Endodermal cell (in vitro differentiated cells): ENCODE data around the gene MPDZ. TPM values are rescaled to one million over a fixed set of nuclear protein-coding genes. Genes with fewer than 3 reads are reported as not detected.

ENCODE experiments used
- DNase-seq: peaks from one replicate; pipeline ENCODE4 v3.0.0-alpha.2; 2017
- H3K27ac ChIP-seq: 2 replicates; pipeline ENCODE4 v1.5.1; 2013; ENCODE audit warnings: mild to moderate bottlenecking, low read depth, low read length, moderate library complexity
- H3K27me3 ChIP-seq: 2 replicates; pipeline ENCODE4 v1.6.1; 2013; ENCODE audit warnings: mild to moderate bottlenecking, low read length, moderate library complexity; ENCODE audit not compliant: insufficient read depth, control insufficient read depth, poor library complexity, severe bottlenecking
- H3K36me3 ChIP-seq: 2 replicates; pipeline ENCODE4 v1.7.0; 2013; ENCODE audit warnings: mild to moderate bottlenecking, low read length, moderate library complexity; ENCODE audit not compliant: control insufficient read depth, insufficient read depth
- H3K4me1 ChIP-seq: one replicate; pipeline ENCODE4 v1.7.0; 2013; ENCODE audit warnings: low read length; ENCODE audit not compliant: control insufficient read depth, insufficient read depth
- H3K4me3 ChIP-seq: 2 replicates; pipeline ENCODE4 v1.5.1; 2013; ENCODE audit warnings: mild to moderate bottlenecking, low read length, moderate library complexity
- H3K9ac ChIP-seq: 2 replicates; pipeline ENCODE4 v1.6.1; 2013; ENCODE audit warnings: mild to moderate bottlenecking, low read length, moderate library complexity; ENCODE audit not compliant: poor library complexity, severe bottlenecking; ENCODE audit errors: extremely low read depth
- H3K9me3 ChIP-seq: 2 replicates; pipeline ENCODE4 v1.6.1; 2013; ENCODE audit warnings: mild to moderate bottlenecking, low read length, moderate library complexity; ENCODE audit not compliant: control insufficient read depth
- H3K27ac Mint-ChIP-seq: 2 replicates; pipeline ENCODE4 v1.8.0; 2020; ENCODE audit warnings: mixed read lengths
- H3K27me3 Mint-ChIP-seq: 2 replicates; pipeline ENCODE4 v1.8.0; 2021; ENCODE audit warnings: mild to moderate bottlenecking, mixed read lengths; ENCODE audit not compliant: insufficient read depth
- H3K36me3 Mint-ChIP-seq: 2 replicates; pipeline ENCODE4 v1.8.0; 2020; ENCODE audit warnings: low read depth, mixed read lengths
- H3K4me1 Mint-ChIP-seq: 2 replicates; pipeline ENCODE4 v1.8.0; 2020; ENCODE audit warnings: mixed read lengths
- H3K4me3 Mint-ChIP-seq: 2 replicates; pipeline ENCODE4 v1.8.0; 2020; ENCODE audit warnings: mild to moderate bottlenecking, moderate library complexity, mixed read lengths
- H3K9me3 Mint-ChIP-seq: 2 replicates; pipeline ENCODE4 v1.8.0; 2020; ENCODE audit warnings: mild to moderate bottlenecking, mixed read lengths
- CTCF ChIP-seq: fragments of 200-600 bp; sonication (generic); conservative IDR thresholded peaks from 2 replicates; pipeline ENCODE4 v1.5.0; 2021; ENCODE audit warnings: antibody characterized with exemption, mild to moderate bottlenecking
- WGBS, 2 experiments: methylation state at CpG; one replicate each; pipeline versions ENCODE4 v1.1.5 to v1.1.7; 2013; ENCODE audit warnings: missing lambda C conversion rate in 2 of 2, mixed read lengths in 1 of 2; ENCODE audit not compliant: insufficient coverage in 1 of 2, insufficient read length in 1 of 2; 5-methylcytosine and 5-hydroxymethylcytosine counted together
- total RNA-seq, 2 donors: library from RNA; stranded (reverse); fragmentation: NEBNext Ultra II Directional in 1 of 2; extraction: Animal tissue kit (Norgen Biotek cat#: 25700) in 1 of 2; gene quantifications; 2 replicates in 1 of 2; 3 replicates in 1 of 2; pipeline ENCODE4 v1.2.1, GENCODE V29; 2021

The MPDZ gene
- total RNA-seq, 2 donors from 2014 or later, result 38.0 to 44.0 TPM

GRCh38 chr9:13268469-13268868, 11.0 kb downstream of the MPDZ start:
- Histone ChIP-seq H3K9ac (no peak overlapping the region), H3K27ac (no peak overlapping the region), H3K9me3 (no peaks in the 10 kb centered on the region), H3K27me3 (no peaks in the 10 kb centered on the region), H3K4me1 (no peaks in the 10 kb centered on the region), H3K36me3 (no peaks in the 10 kb centered on the region), H3K4me3 (no peak overlapping the region)
- WGBS, 2 experiments, result 91 to 98% methylated on average over 7 of the region's 7 CpGs
- H3K36me3 Mint-ChIP-seq, result no peaks in the 10 kb centered on the region
- H3K27me3 Mint-ChIP-seq, result no peaks in the 10 kb centered on the region
- no peak for DNase-seq
- H3K9me3 Mint-ChIP-seq, result no peaks in the 10 kb centered on the region
- no peak overlapping the region for H3K27ac Mint-ChIP-seq
- no peak overlapping the region for H3K4me3 Mint-ChIP-seq
- peaks cover 14% of the 10 kb centered on the region for H3K4me1 Mint-ChIP-seq
- no peak for TF ChIP-seq CTCF

GRCh38 chr9:13267743-13268142, 11.7 kb downstream of the MPDZ start:
- no peak for TF ChIP-seq CTCF
- Histone ChIP-seq H3K36me3 (no peaks in the 10 kb centered on the region), H3K9me3 (no peaks in the 10 kb centered on the region), H3K27me3 (no peaks in the 10 kb centered on the region), H3K4me1 (no peaks in the 10 kb centered on the region), H3K4me3 (no peak overlapping the region), H3K27ac (no peak overlapping the region), H3K9ac (no peak overlapping the region)
- H3K27me3 Mint-ChIP-seq, result no peaks in the 10 kb centered on the region
- H3K9me3 Mint-ChIP-seq, result no peaks in the 10 kb centered on the region
- H3K36me3 Mint-ChIP-seq, result no peaks in the 10 kb centered on the region
- no peak for DNase-seq
- no peak overlapping the region for H3K4me3 Mint-ChIP-seq
- no peak overlapping the region for H3K27ac Mint-ChIP-seq
- 46 to 50% methylated on average over 1 to 2 of the region's 2 CpGs for WGBS, 2 experiments
- H3K4me1 Mint-ChIP-seq, result peaks cover 14% of the 10 kb centered on the region

- peaks cover 14% of the 10 kb centered on the region for H3K4me1 Mint-ChIP-seq
- Histone ChIP-seq H3K9ac (no peak overlapping the region), H3K4me1 (no peaks in the 10 kb centered on the region), H3K9me3 (no peaks in the 10 kb centered on the region), H3K36me3 (no peaks in the 10 kb centered on the region), H3K27ac (no peak overlapping the region), H3K4me3 (no peak overlapping the region), H3K27me3 (no peaks in the 10 kb centered on the region)
- H3K27ac Mint-ChIP-seq, result no peak overlapping the region
- no peaks in the 10 kb centered on the region for H3K36me3 Mint-ChIP-seq
- 92% methylated on average over 2 of the region's 2 CpGs; no CpG with 5 or more reads in 1 of the 2 experiments for WGBS, 2 experiments
- no peak overlapping the region for H3K4me3 Mint-ChIP-seq
- DNase-seq, result no peak
- no peaks in the 10 kb centered on the region for H3K27me3 Mint-ChIP-seq
- H3K9me3 Mint-ChIP-seq, result no peaks in the 10 kb centered on the region
- no peak for TF ChIP-seq CTCF
These were observed 13.3 kb downstream of the MPDZ start for GRCh38 chr9:13266167-13266566.
